Duodenal mucosa (tissue), 2 donors: ENCODE data around the gene DENND10.

ENCODE experiments used
- H3K27ac ChIP-seq: one replicate; pipeline ENCODE4 v1.7.0; 2013; ENCODE audit warnings: low read depth, low read length
- H3K27me3 ChIP-seq, 2 donors: one replicate each; pipeline ENCODE4 v1.7.0; 2013; ENCODE audit warnings: low read length in 2 of 2, control low read depth in 1 of 2; ENCODE audit not compliant: insufficient read depth in 2 of 2, control insufficient read depth in 1 of 2
- H3K36me3 ChIP-seq, 2 donors: one replicate each; pipeline ENCODE4 v1.7.0; 2013; ENCODE audit warnings: low read length in 2 of 2, control low read depth in 1 of 2; ENCODE audit not compliant: insufficient read depth in 2 of 2, control insufficient read depth in 1 of 2
- H3K4me1 ChIP-seq, 2 donors: one replicate each; pipeline ENCODE4 v1.7.0; 2013; ENCODE audit warnings: low read length in 2 of 2, control low read depth in 1 of 2; ENCODE audit not compliant: insufficient read depth in 2 of 2, control insufficient read depth in 1 of 2
- H3K4me3 ChIP-seq, 2 donors: one replicate each; pipeline ENCODE4 v1.7.0; 2013; ENCODE audit warnings: low read length in 2 of 2, low read depth in 1 of 2
- H3K9ac ChIP-seq, 2 donors: one replicate each; pipeline ENCODE4 v1.7.0; 2013; ENCODE audit warnings: low read length in 2 of 2, low read depth in 1 of 2
- H3K9me3 ChIP-seq, 2 donors: one replicate each; pipeline ENCODE4 v1.7.0; 2013; ENCODE audit warnings: low read length in 2 of 2, control low read depth in 1 of 2; ENCODE audit not compliant: control insufficient read depth in 1 of 2

Gene DENND10, protein sequence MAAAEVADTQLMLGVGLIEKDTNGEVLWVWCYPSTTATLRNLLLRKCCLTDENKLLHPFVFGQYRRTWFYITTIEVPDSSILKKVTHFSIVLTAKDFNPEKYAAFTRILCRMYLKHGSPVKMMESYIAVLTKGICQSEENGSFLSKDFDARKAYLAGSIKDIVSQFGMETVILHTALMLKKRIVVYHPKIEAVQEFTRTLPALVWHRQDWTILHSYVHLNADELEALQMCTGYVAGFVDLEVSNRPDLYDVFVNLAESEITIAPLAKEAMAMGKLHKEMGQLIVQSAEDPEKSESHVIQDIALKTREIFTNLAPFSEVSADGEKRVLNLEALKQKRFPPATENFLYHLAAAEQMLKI

DNA sequence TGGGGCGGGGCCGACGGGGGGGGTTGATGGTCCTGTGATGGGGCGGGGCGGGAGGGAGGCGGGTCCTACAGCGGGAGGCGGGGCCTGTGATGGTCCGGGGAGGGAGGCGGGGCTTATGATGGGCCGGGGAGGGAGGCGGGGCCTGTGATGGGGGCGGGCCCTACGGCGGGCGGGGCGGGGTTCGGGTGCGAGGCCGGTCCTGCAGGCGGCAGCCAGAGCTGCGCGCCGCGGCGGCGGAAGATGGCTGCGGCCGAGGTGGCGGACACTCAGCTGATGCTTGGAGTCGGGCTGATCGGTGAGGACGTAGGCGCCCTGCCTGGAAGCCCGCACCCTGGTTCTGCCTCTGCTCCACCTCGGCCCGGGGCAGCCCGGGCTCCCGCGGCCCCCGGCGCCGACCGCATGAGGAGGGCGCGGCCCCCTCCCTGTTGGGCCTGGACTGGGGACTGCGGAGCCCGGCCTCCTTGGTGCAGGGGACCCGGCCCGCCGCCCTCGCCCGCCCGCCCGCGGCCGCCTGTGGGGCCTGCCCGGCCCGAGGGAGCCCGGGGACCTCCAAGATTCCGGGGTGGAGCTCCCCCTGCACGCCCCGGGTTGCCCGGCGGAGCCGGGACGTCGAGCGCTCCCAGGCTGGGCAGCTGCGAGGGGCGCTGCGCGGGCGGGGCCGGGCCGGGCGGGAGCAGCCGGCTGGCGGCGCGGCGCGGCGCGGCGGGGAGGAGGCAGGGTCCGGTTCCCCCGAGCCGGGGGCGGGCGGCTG is at the start of gene DENND10:
DENND10 (plus strand) TSS at position 211 of the 751 bp plus-strand sequence; CDS start at position 241, 30 bp downstream.
- Histone ChIP-seq H3K4me3 (peak within 1 kb of the TSS; percentile 80 to 81), H3K9me3 (no peaks in the 10 kb centered on the region), H3K27me3 (no peaks in the 10 kb centered on the region), H3K36me3 (peaks cover 0 to 1% of the 10 kb centered on the region in 2 donors), H3K4me1 (peaks cover 19% of the 10 kb centered on the region in 2 donors), H3K27ac (peak within 1 kb of the TSS; percentile 32), H3K9ac (peak within 1 kb of the TSS; percentile 65 to 74)

DNA sequence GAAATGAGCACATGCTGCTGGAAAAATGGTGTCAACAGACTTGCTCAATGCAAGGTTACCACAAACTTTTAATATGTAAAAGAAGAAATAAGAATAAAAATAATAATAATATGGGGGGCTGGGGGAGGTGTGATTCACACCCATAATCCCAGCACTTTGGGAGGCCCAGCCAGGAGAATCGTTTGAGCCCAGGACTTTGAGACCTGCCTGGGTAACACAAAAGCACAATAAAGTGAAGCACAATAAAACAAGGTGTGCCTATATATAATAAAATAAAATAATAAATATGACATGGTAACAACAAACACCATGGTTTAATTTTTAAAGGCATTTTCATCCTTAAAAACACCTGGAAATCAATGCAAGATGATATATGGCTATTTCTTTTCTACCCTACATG is 48.4 kb upstream of the DENND10 start:
- Histone ChIP-seq H3K36me3 (peaks cover 68 to 95% of the 10 kb centered on the region in 2 donors), H3K4me3 (no peak overlapping the region), H3K27me3 (no peaks in the 10 kb centered on the region), H3K9me3 (no peaks in the 10 kb centered on the region), H3K4me1 (no peaks in the 10 kb centered on the region), H3K27ac (no peak overlapping the region), H3K9ac (no peak overlapping the region)

DNA sequence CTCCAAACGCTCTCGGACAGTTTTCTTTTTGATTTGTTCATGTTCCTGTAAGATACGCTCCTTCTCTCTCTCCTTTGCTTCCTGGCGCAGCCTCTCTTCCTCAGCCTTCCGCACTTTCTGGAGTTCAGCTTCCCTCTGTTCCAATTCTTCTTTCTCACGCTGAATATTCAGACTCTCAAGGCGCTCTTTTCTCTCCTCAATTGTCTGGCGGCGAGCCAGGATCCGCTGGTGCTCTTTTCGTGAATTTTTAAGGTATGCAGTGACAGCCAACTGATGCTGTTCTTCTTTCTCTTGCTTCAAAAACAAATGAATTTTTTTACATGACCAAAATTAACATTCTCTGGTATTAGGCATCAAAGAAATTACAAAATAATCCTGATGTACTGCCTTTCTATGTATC is 45.9 kb upstream of the DENND10 start:
- Histone ChIP-seq H3K4me1 (no peaks in the 10 kb centered on the region), H3K36me3 (peaks cover 66 to 91% of the 10 kb centered on the region in 2 donors), H3K27ac (no peak overlapping the region), H3K4me3 (no peak overlapping the region), H3K9me3 (no peaks in the 10 kb centered on the region), H3K9ac (no peak overlapping the region), H3K27me3 (no peaks in the 10 kb centered on the region)

DNA sequence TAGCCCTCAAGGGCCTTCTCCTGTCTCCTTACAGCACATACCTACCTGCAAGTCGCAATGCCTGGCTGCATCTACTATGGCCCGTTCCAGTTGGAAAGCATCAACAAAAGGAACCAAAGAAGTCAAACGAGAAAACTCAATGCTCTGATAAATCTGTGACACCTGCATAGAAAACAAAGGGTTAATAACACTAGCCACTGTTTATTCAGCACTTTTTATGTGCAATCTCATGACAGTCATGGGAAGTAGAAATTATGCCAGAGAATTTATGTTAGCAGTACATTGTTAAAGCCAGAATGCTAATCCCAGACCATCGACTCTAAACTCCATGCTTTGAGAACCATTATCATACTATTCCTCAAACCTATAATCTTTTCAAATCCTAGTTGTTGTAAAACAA is 44.4 kb upstream of the DENND10 start:
- no peak overlapping the region for H3K27ac ChIP-seq
- H3K36me3 ChIP-seq: peaks cover 70 to 92% of the 10 kb centered on the region in 2 donors
- no peak overlapping the region for H3K9ac ChIP-seq
- H3K4me3 ChIP-seq: no peak overlapping the region
- H3K9me3 ChIP-seq: no peaks in the 10 kb centered on the region
- H3K4me1 ChIP-seq: no peaks in the 10 kb centered on the region
- H3K27me3 ChIP-seq: no peaks in the 10 kb centered on the region

DNA sequence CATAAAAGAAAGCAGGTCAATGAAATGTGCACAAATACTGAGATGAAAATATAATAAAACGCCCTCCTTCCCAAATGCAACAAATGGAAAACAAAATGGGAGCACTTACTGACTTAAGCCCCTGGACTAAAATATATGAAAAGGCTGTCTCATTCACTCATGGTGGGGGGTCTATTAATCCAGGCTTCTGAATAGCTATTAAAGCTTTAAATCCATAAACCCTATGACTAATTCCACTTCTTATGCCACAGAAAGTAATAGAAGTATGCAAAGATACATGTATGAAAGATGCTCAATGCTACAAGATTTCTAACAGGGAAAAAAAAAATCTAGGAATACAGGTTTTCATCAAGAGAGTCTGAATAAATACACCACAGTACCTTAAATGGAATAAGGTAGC is 43.8 kb upstream of the DENND10 start:
- Histone ChIP-seq H3K4me1 (no peaks in the 10 kb centered on the region), H3K36me3 (peaks cover 72 to 92% of the 10 kb centered on the region in 2 donors), H3K9me3 (no peaks in the 10 kb centered on the region), H3K4me3 (no peak overlapping the region), H3K27me3 (no peaks in the 10 kb centered on the region), H3K27ac (no peak overlapping the region), H3K9ac (no peak overlapping the region)

DNA sequence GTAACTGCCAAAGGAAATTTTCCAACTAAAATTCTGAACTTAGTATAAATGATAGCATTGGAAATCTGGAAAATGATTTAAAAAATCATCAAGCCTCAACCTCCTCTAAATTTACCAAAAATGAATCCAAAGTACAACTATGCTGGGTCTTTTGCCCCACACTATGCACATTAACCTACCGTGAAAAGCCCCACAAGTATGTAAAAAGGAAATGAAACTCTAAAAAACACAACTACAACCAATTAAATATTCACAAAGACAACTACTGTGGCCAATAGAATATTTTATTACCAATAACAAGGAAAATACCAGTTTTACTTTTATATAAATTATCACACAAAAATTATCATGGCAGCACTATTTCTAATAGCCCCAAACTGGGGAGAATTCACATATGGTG is 42.6 kb upstream of the DENND10 start:
- H3K36me3 ChIP-seq: peaks cover 71 to 92% of the 10 kb centered on the region in 2 donors
- H3K4me3 ChIP-seq: no peak overlapping the region
- no peaks in the 10 kb centered on the region for H3K9me3 ChIP-seq
- H3K27ac ChIP-seq: no peak overlapping the region
- no peaks in the 10 kb centered on the region for H3K4me1 ChIP-seq
- H3K27me3 ChIP-seq: no peaks in the 10 kb centered on the region
- no peak overlapping the region for H3K9ac ChIP-seq

DNA sequence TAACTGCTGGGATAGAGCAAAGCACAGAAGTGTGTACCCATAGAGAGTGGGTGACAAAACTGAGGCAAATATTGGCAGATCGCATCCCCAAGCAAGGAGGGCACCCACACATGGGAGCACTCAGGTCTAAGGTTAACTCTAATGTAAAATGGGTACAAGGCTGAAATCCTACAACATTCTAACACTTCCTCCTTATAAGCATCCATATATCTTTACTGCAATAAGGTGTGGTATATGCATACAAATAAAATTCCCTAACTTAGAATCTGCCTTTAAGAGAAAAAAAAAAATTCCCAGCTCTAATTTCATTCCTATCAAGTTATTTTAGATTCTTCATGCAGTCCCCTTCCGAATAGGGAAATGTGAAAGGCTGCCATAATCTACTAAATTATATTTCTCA is 42.0 kb upstream of the DENND10 start:
- Histone ChIP-seq H3K4me1 (no peaks in the 10 kb centered on the region), H3K9me3 (no peaks in the 10 kb centered on the region), H3K27ac (no peak overlapping the region), H3K36me3 (peaks cover 70 to 92% of the 10 kb centered on the region in 2 donors), H3K9ac (no peak overlapping the region), H3K27me3 (no peaks in the 10 kb centered on the region), H3K4me3 (no peak overlapping the region)

DNA sequence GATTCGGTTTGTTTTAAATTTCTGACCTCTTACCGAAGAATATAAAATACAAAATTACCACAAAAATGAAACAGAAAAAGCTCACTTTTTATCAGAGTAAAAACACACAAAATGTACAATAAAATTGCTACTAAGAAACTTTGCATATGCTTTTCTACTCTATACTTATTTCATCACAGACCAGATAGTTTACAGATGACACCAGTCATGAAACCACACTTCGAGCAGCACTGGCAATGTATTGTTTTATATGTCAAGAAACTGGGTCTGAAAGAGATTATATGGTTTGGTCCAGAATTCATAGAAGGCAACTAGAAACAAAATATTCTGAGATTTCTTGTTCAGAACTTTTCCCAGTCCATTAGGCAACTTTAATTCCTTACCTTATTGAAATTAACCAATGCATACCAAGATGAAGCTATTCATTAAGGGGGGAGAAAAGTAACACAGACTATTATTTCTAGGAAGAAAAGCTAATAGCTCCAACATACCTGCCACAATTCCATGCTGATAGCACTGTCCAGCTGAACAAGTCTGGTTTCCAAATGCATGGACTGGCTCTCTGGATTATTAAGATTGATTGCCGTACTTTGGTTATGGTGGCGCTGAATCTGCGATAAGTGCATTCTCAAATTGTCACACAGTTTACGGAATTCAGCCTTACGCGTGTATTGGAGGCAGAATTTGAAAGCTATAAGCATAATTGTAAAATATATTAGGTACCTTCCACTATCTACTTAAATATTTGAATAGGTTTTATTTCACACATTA is 33.3 kb upstream of the DENND10 start:
- Histone ChIP-seq H3K9ac (no peak overlapping the region), H3K27ac (no peak overlapping the region), H3K9me3 (no peaks in the 10 kb centered on the region), H3K36me3 (peaks cover 35 to 71% of the 10 kb centered on the region in 2 donors), H3K4me3 (no peak overlapping the region), H3K4me1 (peaks cover 0 to 3% of the 10 kb centered on the region in 2 donors), H3K27me3 (no peaks in the 10 kb centered on the region)

DNA sequence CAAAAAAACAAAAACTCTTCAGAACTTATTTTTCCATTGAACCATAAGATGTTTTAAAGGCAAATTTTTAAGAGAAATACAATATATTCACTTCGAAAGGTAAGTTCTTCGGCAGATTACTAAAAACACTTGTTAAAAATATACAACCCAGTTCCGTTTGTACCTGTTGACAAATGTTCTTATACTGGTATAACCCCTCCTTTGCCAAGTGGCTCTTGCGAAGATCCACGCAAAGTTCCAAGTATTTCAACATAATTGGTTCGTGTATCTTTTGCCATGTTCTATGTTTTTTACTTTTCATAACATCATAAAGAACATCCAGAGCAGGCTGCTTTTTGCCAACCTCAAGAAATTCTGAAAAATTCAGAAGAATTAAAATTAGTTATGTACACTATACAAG is 30.3 kb upstream of the DENND10 start:
- H3K36me3 ChIP-seq: peaks cover 30 to 43% of the 10 kb centered on the region in 2 donors
- no peaks in the 10 kb centered on the region for H3K27me3 ChIP-seq
- no peaks in the 10 kb centered on the region for H3K9me3 ChIP-seq
- H3K9ac ChIP-seq: no peak overlapping the region
- peaks cover 12 to 18% of the 10 kb centered on the region in 2 donors for H3K4me1 ChIP-seq
- H3K27ac ChIP-seq: no peak overlapping the region
- H3K4me3 ChIP-seq: no peak overlapping the region
